ENCODE measurements around the gene DEXI. TPM values are rescaled to one million over a fixed set of nuclear protein-coding genes. Genes with fewer than 3 reads are reported as not detected.

Gene DEXI
- total RNA-seq, 1 experiment from 2014 or later = 28.3 TPM

DNA sequence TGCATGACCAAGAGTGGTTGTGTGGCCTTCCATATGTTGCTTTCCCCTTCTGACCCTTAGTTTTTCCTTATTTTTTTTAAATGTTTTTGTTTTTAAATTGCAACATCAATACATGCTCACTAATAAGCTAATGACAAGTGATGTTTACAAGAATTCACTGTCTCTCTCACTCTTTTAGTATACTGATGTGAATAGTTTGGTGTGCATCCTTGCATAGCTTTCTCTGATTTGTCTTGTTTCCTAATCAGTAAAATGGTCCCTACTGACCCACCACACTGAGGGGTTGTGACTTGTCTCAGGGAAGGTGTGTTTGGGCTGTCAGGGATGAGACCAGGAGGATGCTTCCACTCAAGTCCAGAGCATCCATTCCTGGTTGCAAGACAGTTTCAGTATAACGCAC lies 39.3 kb downstream of the DEXI start:
- Histone ChIP-seq H3K14ac (ENCODE audit: insufficient read depth, low read length) (no peak overlapping the region), H2BK20ac (ENCODE audit: low read depth, low read length, poor library complexity, severe bottlenecking) (no peak overlapping the region), H3K79me2 (ENCODE audit: insufficient read depth, low read length) (no peaks in the 10 kb centered on the region), H3K27me3 (ENCODE audit: insufficient read depth, low read length) (no peaks in the 10 kb centered on the region), H3K9me3 (ENCODE audit: control insufficient read depth, low read depth, low read length) (no peaks in the 10 kb centered on the region), H2BK5ac (ENCODE audit: insufficient read length, low read length) (no peak overlapping the region), H2BK12ac (ENCODE audit: insufficient read length, low read depth, low read length) (no peak overlapping the region), H4K91ac (ENCODE audit: insufficient read length, low read depth, low read length) (no peak overlapping the region), H3K79me1 (ENCODE audit: insufficient read depth, low read depth, low read length, poor library complexity, severe bottlenecking) (no peaks in the 10 kb centered on the region), H4K8ac (replicated peaks; ENCODE audit: insufficient read length, low read depth, low read length) (no peak overlapping the region), H4K20me1 (ENCODE audit: control insufficient read depth, insufficient read depth, insufficient read length) (no peaks in the 10 kb centered on the region), H3K23ac (ENCODE audit: insufficient read length, low read depth, low read length) (no peak overlapping the region), H2BK15ac (ENCODE audit: low read depth, low read length) (no peak overlapping the region), H4K5ac (ENCODE audit: insufficient read length, low read depth, low read length) (no peak overlapping the region), H3K4me2 (ENCODE audit: insufficient read depth, insufficient read length, low read length) (no peak overlapping the region), H3K4me1 (ENCODE audit: insufficient read depth, low read length) (no peaks in the 10 kb centered on the region), H3K27ac (ENCODE audit: insufficient read length, low read depth, low read length) (no peak overlapping the region), H3T11ph (ENCODE audit: low read length) (no peak overlapping the region), H3K9ac (ENCODE audit: extremely low read depth, insufficient read length, low read length) (no peak overlapping the region), H3K56ac (ENCODE audit: insufficient read length, low read depth, low read length) (no peak overlapping the region), H3K18ac (ENCODE audit: insufficient read length, low read depth, low read length) (no peak overlapping the region), H2AK5ac (ENCODE audit: insufficient read length, low read length) (no peak overlapping the region), H3K4ac (ENCODE audit: low read depth, low read length) (no peak overlapping the region), H2BK120ac (ENCODE audit: low read depth, low read length, poor library complexity, severe bottlenecking) (no peak overlapping the region), H2AFZ (ENCODE audit: low read length) (no peak overlapping the region), H3K23me2 (ENCODE audit: insufficient read length, low read depth, low read length, poor library complexity, severe bottlenecking) (no peaks in the 10 kb centered on the region)
- Mint-ChIP-seq H3K9me3 (peaks cover 3 to 10% of the 10 kb centered on the region in 2 experiments; a peak in 2 of 5 replicates), H3K27me3 (ENCODE audit: low read depth) (peaks cover 13% of the 10 kb centered on the region), H3K27ac (no peak overlapping the region), H3K4me1 (peaks cover 0 to 5% of the 10 kb centered on the region in 2 experiments; a peak in 2 of 4 replicates), H3K4me3 (no peak overlapping the region), H3K36me3 (ENCODE audit: insufficient read depth in 1 of 3, low read depth in 3 of 3) (no peaks in the 10 kb centered on the region)
- DNase-seq = no peak
- WGBS (ENCODE audit: extremely low coverage, insufficient read length, low lambda C conversion rate) = no CpG with 5 or more reads among the region's 1 CpG
- TF ChIP-seq, protein P1, sequence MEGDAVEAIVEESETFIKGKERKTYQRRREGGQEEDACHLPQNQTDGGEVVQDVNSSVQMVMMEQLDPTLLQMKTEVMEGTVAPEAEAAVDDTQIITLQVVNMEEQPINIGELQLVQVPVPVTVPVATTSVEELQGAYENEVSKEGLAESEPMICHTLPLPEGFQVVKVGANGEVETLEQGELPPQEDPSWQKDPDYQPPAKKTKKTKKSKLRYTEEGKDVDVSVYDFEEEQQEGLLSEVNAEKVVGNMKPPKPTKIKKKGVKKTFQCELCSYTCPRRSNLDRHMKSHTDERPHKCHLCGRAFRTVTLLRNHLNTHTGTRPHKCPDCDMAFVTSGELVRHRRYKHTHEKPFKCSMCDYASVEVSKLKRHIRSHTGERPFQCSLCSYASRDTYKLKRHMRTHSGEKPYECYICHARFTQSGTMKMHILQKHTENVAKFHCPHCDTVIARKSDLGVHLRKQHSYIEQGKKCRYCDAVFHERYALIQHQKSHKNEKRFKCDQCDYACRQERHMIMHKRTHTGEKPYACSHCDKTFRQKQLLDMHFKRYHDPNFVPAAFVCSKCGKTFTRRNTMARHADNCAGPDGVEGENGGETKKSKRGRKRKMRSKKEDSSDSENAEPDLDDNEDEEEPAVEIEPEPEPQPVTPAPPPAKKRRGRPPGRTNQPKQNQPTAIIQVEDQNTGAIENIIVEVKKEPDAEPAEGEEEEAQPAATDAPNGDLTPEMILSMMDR (conservative IDR thresholded peaks at IDR 0.05) = no peak

All from H9 (cell line).